ENCODE measurements around the gene POC5.

The POC5 gene

DNA sequence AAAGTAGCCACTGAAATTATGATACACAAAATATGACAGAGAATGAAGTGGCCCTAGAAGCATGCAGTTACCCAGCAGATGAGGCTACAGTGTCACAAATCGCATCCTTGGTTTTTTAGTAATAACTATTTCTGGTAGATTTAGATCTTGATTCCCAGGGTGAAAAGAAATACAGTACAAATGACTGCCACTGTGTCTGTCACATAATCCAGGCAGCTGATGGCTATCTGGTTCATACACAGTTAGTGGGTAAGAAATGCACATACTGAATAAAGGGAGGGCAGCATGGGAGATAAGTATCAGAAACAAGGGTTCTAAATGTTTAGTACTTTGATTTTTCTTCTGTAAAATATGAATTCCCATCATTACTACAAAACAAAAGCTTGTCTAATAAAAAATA is 41.5 kb downstream of the POC5 start:
- CTCF ChIA-PET, result interaction anchor here (0.9 to 7.7 kb wide), 4 partner anchors 9 to 439 kb away, joined by 3 to 72 read pairs (median 10); partner anchors contain the start of gene ANKRD31
- POLR2A ChIA-PET, result no interaction called here

DNA sequence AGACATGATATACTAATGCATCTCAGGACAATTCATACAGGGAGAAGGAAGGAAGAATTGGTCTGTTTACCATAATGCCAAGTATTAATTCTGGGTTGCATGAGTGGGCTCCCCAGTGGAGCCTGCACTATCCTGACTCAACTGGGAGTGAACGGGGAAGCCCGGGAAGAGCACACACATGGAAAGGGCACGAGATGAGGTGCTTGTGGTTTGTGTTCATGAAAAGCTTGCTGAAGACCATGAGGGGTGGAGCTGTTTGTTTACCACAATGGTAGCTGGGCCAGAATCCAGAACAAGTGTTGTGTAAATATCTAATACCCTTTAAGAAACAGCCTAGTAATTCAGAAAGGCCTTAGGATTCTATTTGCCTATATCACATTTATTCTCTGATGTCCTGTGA is 44.6 kb downstream of the POC5 start:
- TF ChIP-seq, protein P1, sequence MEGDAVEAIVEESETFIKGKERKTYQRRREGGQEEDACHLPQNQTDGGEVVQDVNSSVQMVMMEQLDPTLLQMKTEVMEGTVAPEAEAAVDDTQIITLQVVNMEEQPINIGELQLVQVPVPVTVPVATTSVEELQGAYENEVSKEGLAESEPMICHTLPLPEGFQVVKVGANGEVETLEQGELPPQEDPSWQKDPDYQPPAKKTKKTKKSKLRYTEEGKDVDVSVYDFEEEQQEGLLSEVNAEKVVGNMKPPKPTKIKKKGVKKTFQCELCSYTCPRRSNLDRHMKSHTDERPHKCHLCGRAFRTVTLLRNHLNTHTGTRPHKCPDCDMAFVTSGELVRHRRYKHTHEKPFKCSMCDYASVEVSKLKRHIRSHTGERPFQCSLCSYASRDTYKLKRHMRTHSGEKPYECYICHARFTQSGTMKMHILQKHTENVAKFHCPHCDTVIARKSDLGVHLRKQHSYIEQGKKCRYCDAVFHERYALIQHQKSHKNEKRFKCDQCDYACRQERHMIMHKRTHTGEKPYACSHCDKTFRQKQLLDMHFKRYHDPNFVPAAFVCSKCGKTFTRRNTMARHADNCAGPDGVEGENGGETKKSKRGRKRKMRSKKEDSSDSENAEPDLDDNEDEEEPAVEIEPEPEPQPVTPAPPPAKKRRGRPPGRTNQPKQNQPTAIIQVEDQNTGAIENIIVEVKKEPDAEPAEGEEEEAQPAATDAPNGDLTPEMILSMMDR (IDR thresholded peaks at IDR 0.05; ENCODE audit: control extremely low read depth, extremely low read depth, low read depth, missing control alignments), result no peak
- POLR2A ChIA-PET, result no interaction called here
- CTCF ChIA-PET, result no interaction called here
- no peak for DNase-seq (ENCODE audit: extremely low spot score)

More for the DNA sequence above, 41.5 kb downstream of the POC5 start:
- no peak for DNase-seq (ENCODE audit: extremely low spot score)
- TF ChIP-seq, protein P1 (IDR thresholded peaks at IDR 0.05; ENCODE audit: control extremely low read depth, extremely low read depth, low read depth, missing control alignments), result no peak

DNA sequence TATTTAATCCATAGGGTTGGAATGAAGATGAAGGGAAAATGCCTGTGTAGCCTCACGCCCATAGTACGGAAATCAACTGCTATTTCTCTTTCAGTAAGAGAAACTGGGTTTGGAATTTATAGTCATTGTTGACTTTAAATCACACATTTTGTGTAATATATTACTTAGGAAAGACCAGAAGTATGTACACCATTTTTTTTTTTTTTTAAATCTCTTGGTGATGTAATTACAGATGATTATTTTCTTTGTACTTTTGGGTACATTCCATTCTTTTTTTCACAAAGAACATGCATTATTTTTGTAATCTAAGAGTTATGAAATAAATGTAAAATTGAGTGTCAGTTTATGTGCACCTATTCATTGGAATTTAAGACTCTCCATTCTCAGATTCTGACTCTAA is 45.7 kb downstream of the POC5 start:
- TF ChIP-seq, protein P1 (IDR thresholded peaks at IDR 0.05; ENCODE audit: control extremely low read depth, extremely low read depth, low read depth, missing control alignments), result no peak
- POLR2A ChIA-PET, result no interaction called here
- no peak for DNase-seq (ENCODE audit: extremely low spot score)
- CTCF ChIA-PET, result interaction anchor here (0.8 kb wide), 1 partner anchor 9 kb away, joined by 5 read pairs; no protein-coding TSS in a partner anchor

DNA sequence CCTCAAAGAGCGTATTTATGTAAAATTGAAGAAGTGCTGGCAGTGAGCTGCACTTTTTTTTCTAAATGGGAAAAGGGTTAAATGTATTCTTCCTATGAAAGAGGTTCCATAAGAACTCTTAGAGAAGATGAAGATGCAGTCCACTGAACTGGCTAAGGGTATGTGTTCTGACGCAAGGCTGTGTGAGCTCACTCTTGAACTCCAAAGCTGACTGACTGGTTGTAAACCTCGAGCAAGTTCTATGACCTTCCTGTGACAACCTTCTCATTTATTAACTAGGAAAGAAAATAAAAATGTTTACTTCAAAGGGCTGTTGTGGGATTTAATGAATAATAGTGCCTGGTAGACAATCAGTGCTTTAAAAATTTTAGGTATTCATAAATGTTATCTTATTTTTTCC is 46.7 kb downstream of the POC5 start:
- CTCF ChIA-PET, result interaction anchor here (8.1 kb wide), 1 partner anchor 8 kb away, joined by 72 read pairs; no protein-coding TSS in a partner anchor
- POLR2A ChIA-PET, result no interaction called here
- DNase-seq (ENCODE audit: extremely low spot score), result no peak
- TF ChIP-seq, protein P1 (IDR thresholded peaks at IDR 0.05; ENCODE audit: control extremely low read depth, extremely low read depth, low read depth, missing control alignments), result no peak

DNA sequence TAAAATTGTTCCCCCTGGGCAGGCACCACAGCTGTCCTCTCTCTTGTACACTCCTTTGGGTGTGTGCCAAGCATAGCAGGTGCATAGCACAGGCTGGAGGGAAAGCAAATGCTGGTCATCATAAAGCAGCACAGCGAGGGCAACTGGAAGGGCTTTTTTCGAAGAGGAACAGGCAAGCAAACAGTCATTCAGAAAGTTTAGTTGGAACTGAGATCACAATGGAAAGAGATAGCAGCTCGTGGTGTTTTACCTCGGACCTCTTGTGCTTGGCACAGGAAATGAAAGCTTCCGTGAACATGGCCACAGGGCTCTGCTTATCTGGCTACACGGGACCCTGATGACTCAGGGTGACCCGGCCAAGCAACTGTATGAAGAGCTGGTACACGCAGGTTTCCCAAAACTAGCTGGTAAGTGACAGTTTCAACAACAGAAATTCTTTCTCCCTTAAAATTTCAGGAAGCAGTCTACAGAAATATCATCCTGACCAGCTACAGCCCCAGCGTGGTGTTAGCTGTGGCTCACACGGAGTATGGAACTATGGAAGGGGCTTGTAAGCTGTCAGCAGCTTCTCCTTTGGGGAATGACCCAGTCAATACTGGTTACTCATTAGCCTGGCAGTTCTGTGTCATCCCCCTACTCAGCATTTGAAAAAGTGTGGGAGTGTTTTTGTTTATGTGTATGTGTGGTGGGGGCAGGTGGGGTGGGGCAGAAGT is 48.1 kb downstream of the POC5 start:
- POLR2A ChIA-PET, result interaction anchor here (1.0 kb wide), 1 partner anchor 332 kb away, joined by 3 read pairs; the partner anchor contains the start of gene HMGCR
- TF ChIP-seq, protein P1 (IDR thresholded peaks at IDR 0.05; ENCODE audit: control extremely low read depth, extremely low read depth, low read depth, missing control alignments), result no peak
- CTCF ChIA-PET, result interaction anchor here (0.8 to 8.1 kb wide), 4 partner anchors 9 to 432 kb away, joined by 3 to 72 read pairs (median 4); partner anchors contain the start of gene ANKRD31
- peak; percentile 63 for DNase-seq (ENCODE audit: extremely low spot score)

DNA sequence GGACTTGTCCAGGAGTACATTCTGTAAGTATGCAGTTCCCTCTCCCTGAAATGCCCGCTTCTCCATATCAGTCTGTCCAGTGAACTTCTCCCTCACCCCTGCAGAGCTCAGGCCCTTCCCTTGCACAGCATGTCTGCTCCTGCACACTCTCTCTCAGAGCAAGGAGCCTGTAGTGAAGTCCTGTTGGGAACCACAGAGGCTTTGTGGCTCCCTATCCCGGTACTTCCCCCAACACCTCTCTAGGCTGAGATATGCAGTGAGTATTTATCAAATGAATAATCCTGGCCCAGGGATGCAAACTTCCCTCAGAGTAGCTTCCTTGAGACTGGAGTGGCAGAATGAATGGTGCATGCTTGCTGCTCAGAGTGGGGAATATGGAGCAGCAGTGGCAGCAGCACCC is 48.8 kb downstream of the POC5 start:
- POLR2A ChIA-PET, result interaction anchor here (1.0 kb wide), 1 partner anchor 332 kb away, joined by 3 read pairs; the partner anchor contains the start of gene HMGCR
- DNase-seq (ENCODE audit: extremely low spot score), result no peak
- CTCF ChIA-PET, result interaction anchor here (0.8 to 8.1 kb wide), 4 partner anchors 10 to 432 kb away, joined by 3 to 72 read pairs (median 4); partner anchors contain the start of gene ANKRD31
- TF ChIP-seq, protein P1 (IDR thresholded peaks at IDR 0.05; ENCODE audit: control extremely low read depth, extremely low read depth, low read depth, missing control alignments), result no peak

All from GM10248 (cell line).